IPS-18a (cell line): ENCODE results near the gene GRIP1.

Experiments
- H3K27ac ChIP-seq: one replicate; pipeline ENCODE4 v1.5.1; 2013; ENCODE audit warnings: low read length
- H3K27me3 ChIP-seq: one replicate; pipeline ENCODE4 v1.6.1; 2013; ENCODE audit warnings: mild to moderate bottlenecking, low read length; ENCODE audit not compliant: control insufficient read depth, insufficient read depth
- H3K36me3 ChIP-seq: one replicate; pipeline ENCODE4 v1.6.1; 2013; ENCODE audit warnings: low read depth, low read length; ENCODE audit not compliant: control insufficient read depth
- H3K4me1 ChIP-seq: one replicate; pipeline ENCODE4 v1.6.1; 2013; ENCODE audit warnings: low read depth, low read length; ENCODE audit not compliant: control insufficient read depth
- H3K4me3 ChIP-seq: one replicate; pipeline ENCODE4 v1.5.1; 2013; ENCODE audit warnings: low read length
- H3K9ac ChIP-seq: one replicate; pipeline ENCODE4 v1.6.1; 2013; ENCODE audit warnings: mild to moderate bottlenecking, low read length, moderate library complexity
- H3K9me3 ChIP-seq: one replicate; pipeline ENCODE4 v1.6.1; 2013; ENCODE audit warnings: low read depth, low read length; ENCODE audit not compliant: control insufficient read depth

Gene GRIP1

GRCh38 chr12:66678338-66679275 is at the start of gene GRIP1:
Gene GRIP1 (minus strand): TSS chr12:66679076. CDS start chr12:66678904, 172 bp downstream.
- H3K9ac ChIP-seq, result no peak within 1 kb of the TSS
- no peak within 1 kb of the TSS for H3K27ac ChIP-seq
- H3K4me1 ChIP-seq, result peaks cover 22% of the 10 kb centered on the region
- H3K9me3 ChIP-seq, result no peaks in the 10 kb centered on the region
- no peak within 1 kb of the TSS for H3K4me3 ChIP-seq
- H3K36me3 ChIP-seq, result no peaks in the 10 kb centered on the region
- H3K27me3 ChIP-seq, result no peaks in the 10 kb centered on the region

GRCh38 chr12:66726556-66726955 is 47.7 kb upstream of the GRIP1 start:
- no peak overlapping the region for H3K27ac ChIP-seq
- H3K36me3 ChIP-seq, result no peaks in the 10 kb centered on the region
- H3K9me3 ChIP-seq, result no peaks in the 10 kb centered on the region
- no peak overlapping the region for H3K4me3 ChIP-seq
- no peak overlapping the region for H3K9ac ChIP-seq
- no peaks in the 10 kb centered on the region for H3K27me3 ChIP-seq
- H3K4me1 ChIP-seq, result no peaks in the 10 kb centered on the region

- no peak overlapping the region for H3K27ac ChIP-seq
Measured at GRCh38 chr12:66725031-66725430, 46.2 kb upstream of the GRIP1 start.

GRCh38 chr12:66724616-66725015 is 45.7 kb upstream of the GRIP1 start:
- H3K4me3 ChIP-seq, result no peak overlapping the region
- H3K27me3 ChIP-seq, result no peaks in the 10 kb centered on the region
- no peaks in the 10 kb centered on the region for H3K36me3 ChIP-seq
- H3K9me3 ChIP-seq, result no peaks in the 10 kb centered on the region
- no peak overlapping the region for H3K9ac ChIP-seq
- H3K4me1 ChIP-seq, result no peaks in the 10 kb centered on the region
- H3K27ac ChIP-seq, result no peak overlapping the region

More at GRCh38 chr12:66725031-66725430, 46.2 kb upstream of the GRIP1 start:
- Histone ChIP-seq H3K9ac (no peak overlapping the region), H3K36me3 (no peaks in the 10 kb centered on the region), H3K27me3 (no peaks in the 10 kb centered on the region), H3K9me3 (no peaks in the 10 kb centered on the region), H3K4me3 (no peak overlapping the region), H3K4me1 (no peaks in the 10 kb centered on the region)

- H3K27ac ChIP-seq, result no peak overlapping the region
- H3K4me1 ChIP-seq, result no peaks in the 10 kb centered on the region
- no peaks in the 10 kb centered on the region for H3K27me3 ChIP-seq
- no peaks in the 10 kb centered on the region for H3K36me3 ChIP-seq
- no peak overlapping the region for H3K9ac ChIP-seq
- H3K9me3 ChIP-seq, result no peaks in the 10 kb centered on the region
- H3K4me3 ChIP-seq, result no peak overlapping the region
Measured at GRCh38 chr12:66724026-66724425, 45.1 kb upstream of the GRIP1 start.

- Histone ChIP-seq H3K9ac (no peak overlapping the region), H3K36me3 (no peaks in the 10 kb centered on the region), H3K27ac (no peak overlapping the region), H3K4me3 (no peak overlapping the region), H3K9me3 (no peaks in the 10 kb centered on the region), H3K27me3 (no peaks in the 10 kb centered on the region), H3K4me1 (no peaks in the 10 kb centered on the region)
Measured at GRCh38 chr12:66719862-66720261, 41.0 kb upstream of the GRIP1 start.

GRCh38 chr12:66717036-66717673 is 38.3 kb upstream of the GRIP1 start:
- no peak overlapping the region for H3K4me3 ChIP-seq
- H3K9me3 ChIP-seq, result no peaks in the 10 kb centered on the region
- H3K27ac ChIP-seq, result no peak overlapping the region
- H3K36me3 ChIP-seq, result no peaks in the 10 kb centered on the region
- H3K27me3 ChIP-seq, result no peaks in the 10 kb centered on the region
- no peak overlapping the region for H3K9ac ChIP-seq
- H3K4me1 ChIP-seq, result no peaks in the 10 kb centered on the region

- Histone ChIP-seq H3K4me1 (no peaks in the 10 kb centered on the region), H3K27ac (no peak overlapping the region), H3K36me3 (no peaks in the 10 kb centered on the region)
Measured at GRCh38 chr12:66716522-66716921, 37.6 kb upstream of the GRIP1 start.

GRCh38 chr12:66714709-66715108 is 35.8 kb upstream of the GRIP1 start:
- Histone ChIP-seq H3K4me1 (no peaks in the 10 kb centered on the region), H3K9me3 (no peaks in the 10 kb centered on the region), H3K4me3 (no peak overlapping the region), H3K36me3 (no peaks in the 10 kb centered on the region), H3K27ac (no peak overlapping the region), H3K27me3 (no peaks in the 10 kb centered on the region), H3K9ac (no peak overlapping the region)

More at GRCh38 chr12:66716522-66716921, 37.6 kb upstream of the GRIP1 start:
- Histone ChIP-seq H3K27me3 (no peaks in the 10 kb centered on the region), H3K9me3 (no peaks in the 10 kb centered on the region), H3K4me3 (no peak overlapping the region), H3K9ac (no peak overlapping the region)

- Histone ChIP-seq H3K27ac (no peak overlapping the region), H3K4me1 (no peaks in the 10 kb centered on the region), H3K9me3 (no peaks in the 10 kb centered on the region), H3K9ac (no peak overlapping the region), H3K36me3 (no peaks in the 10 kb centered on the region), H3K27me3 (no peaks in the 10 kb centered on the region), H3K4me3 (no peak overlapping the region)
Measured at GRCh38 chr12:66713984-66714383, 35.1 kb upstream of the GRIP1 start.

- Histone ChIP-seq H3K27me3 (no peaks in the 10 kb centered on the region), H3K4me1 (no peaks in the 10 kb centered on the region), H3K27ac (no peak overlapping the region), H3K4me3 (no peak overlapping the region), H3K9me3 (no peaks in the 10 kb centered on the region), H3K36me3 (no peaks in the 10 kb centered on the region), H3K9ac (no peak overlapping the region)
Measured at GRCh38 chr12:66709893-66710292, 31.0 kb upstream of the GRIP1 start.

GRCh38 chr12:66709457-66709773 is 30.5 kb upstream of the GRIP1 start:
- H3K27ac ChIP-seq, result no peak overlapping the region

More at GRCh38 chr12:66709457-66709773, 30.5 kb upstream of the GRIP1 start:
- no peaks in the 10 kb centered on the region for H3K4me1 ChIP-seq
- no peaks in the 10 kb centered on the region for H3K36me3 ChIP-seq
- H3K9ac ChIP-seq, result no peak overlapping the region
- no peaks in the 10 kb centered on the region for H3K27me3 ChIP-seq
- no peaks in the 10 kb centered on the region for H3K9me3 ChIP-seq
- H3K4me3 ChIP-seq, result no peak overlapping the region
